Neural cell (in vitro differentiated cells): Measurements from ENCODE around the gene RAD51B.

Experiments used
- CTCF ChIP-seq: fragments of 450-650 bp; IDR thresholded peaks from 2 replicates; pipeline ENCODE4 v1.5.1; 2014; ENCODE audit warnings: antibody characterized with exemption, mild to moderate bottlenecking, moderate library complexity; ENCODE audit not compliant: poor library complexity, severe bottlenecking
- EZH2 ChIP-seq: fragments of 200-600, 300-800 bp; shearing (Covaris generic), sonication (generic); IDR thresholded peaks from 2 replicates; pipeline ENCODE4 v1.6.1; 2014; ENCODE audit warnings: antibody characterized with exemption, low read length, borderline replicate concordance, mild to moderate bottlenecking; ENCODE audit not compliant: insufficient read depth, poor library complexity, severe bottlenecking
- RAD21 ChIP-seq: fragments of 450-650 bp; conservative IDR thresholded peaks from 2 replicates; pipeline ENCODE4 v1.6.1; 2014; ENCODE audit warnings: antibody characterized with exemption, mild to moderate bottlenecking, moderate library complexity
- REST ChIP-seq: IDR thresholded peaks from 2 replicates; pipeline ENCODE4 v1.6.1; 2012; ENCODE audit warnings: borderline replicate concordance
- TAF1 ChIP-seq: IDR thresholded peaks from 2 replicates; pipeline ENCODE4 v1.6.1; 2012; ENCODE audit warnings: low read depth

GRCh38 chr14:68651075-68651474 lies 831.5 kb downstream of the RAD51B start:
- no peak for TF ChIP-seq CTCF
- TF ChIP-seq EZH2, result no peak
- TF ChIP-seq TAF1, result no peak
- no peak for TF ChIP-seq REST
- TF ChIP-seq RAD21, result no peak
